HG02981 (cell line): ENCODE results near the gene KIF18B.

Experiments
- ATAC-seq: cut with Tn5 transposase; IDR thresholded peaks from one replicate; pipeline ENCODE4 v1.9.1; 2021; ENCODE audit warnings: mild to moderate bottlenecking, moderate library complexity; ENCODE audit not compliant: unreplicated experiment

KIF18B gene

GRCh38 chr17:44941712-44942331 lies 5.8 kb downstream of the KIF18B start:
- ATAC-seq: no peak

GRCh38 chr17:44940768-44941167 lies 6.8 kb downstream of the KIF18B start:
- no peak for ATAC-seq

- no peak for ATAC-seq
Measured at GRCh38 chr17:44940317-44940716, 7.3 kb downstream of the KIF18B start.

GRCh38 chr17:44935116-44935515 lies 12.5 kb downstream of the KIF18B start:
- ATAC-seq: no peak

GRCh38 chr17:44934745-44935105 lies 12.8 kb downstream of the KIF18B start:
- ATAC-seq: no peak

- no peak for ATAC-seq
Measured at GRCh38 chr17:44933824-44934744, 13.5 kb downstream of the KIF18B start.

GRCh38 chr17:44932787-44933097 lies 14.8 kb downstream of the KIF18B start:
- no peak for ATAC-seq

GRCh38 chr17:44932096-44932786 lies 15.3 kb downstream of the KIF18B start:
- ATAC-seq: no peak

- ATAC-seq: no peak
Measured at GRCh38 chr17:44931376-44931775, 16.2 kb downstream of the KIF18B start.

GRCh38 chr17:44930667-44931066 lies 16.9 kb downstream of the KIF18B start:
- no peak for ATAC-seq

GRCh38 chr17:44928950-44929720 lies 18.4 kb downstream of the KIF18B start:
- ATAC-seq: no peak

GRCh38 chr17:44928136-44928535 lies 19.4 kb downstream of the KIF18B start:
- ATAC-seq: no peak

GRCh38 chr17:44927696-44928095 lies 19.9 kb downstream of the KIF18B start:
- no peak for ATAC-seq

- ATAC-seq: no peak
Measured at GRCh38 chr17:44926821-44927525, 20.6 kb downstream of the KIF18B start.

- ATAC-seq: no peak
Measured at GRCh38 chr17:44925731-44926697, 21.6 kb downstream of the KIF18B start.

- no peak for ATAC-seq
Measured at GRCh38 chr17:44924107-44924544, 23.4 kb downstream of the KIF18B start.

GRCh38 chr17:44922746-44923470 lies 24.7 kb downstream of the KIF18B start:
- no peak for ATAC-seq

- ATAC-seq: no peak
Measured at GRCh38 chr17:44922136-44922535, 25.4 kb downstream of the KIF18B start.
